ENCODE data around the gene MYO3B.

The MYO3B gene

DNA sequence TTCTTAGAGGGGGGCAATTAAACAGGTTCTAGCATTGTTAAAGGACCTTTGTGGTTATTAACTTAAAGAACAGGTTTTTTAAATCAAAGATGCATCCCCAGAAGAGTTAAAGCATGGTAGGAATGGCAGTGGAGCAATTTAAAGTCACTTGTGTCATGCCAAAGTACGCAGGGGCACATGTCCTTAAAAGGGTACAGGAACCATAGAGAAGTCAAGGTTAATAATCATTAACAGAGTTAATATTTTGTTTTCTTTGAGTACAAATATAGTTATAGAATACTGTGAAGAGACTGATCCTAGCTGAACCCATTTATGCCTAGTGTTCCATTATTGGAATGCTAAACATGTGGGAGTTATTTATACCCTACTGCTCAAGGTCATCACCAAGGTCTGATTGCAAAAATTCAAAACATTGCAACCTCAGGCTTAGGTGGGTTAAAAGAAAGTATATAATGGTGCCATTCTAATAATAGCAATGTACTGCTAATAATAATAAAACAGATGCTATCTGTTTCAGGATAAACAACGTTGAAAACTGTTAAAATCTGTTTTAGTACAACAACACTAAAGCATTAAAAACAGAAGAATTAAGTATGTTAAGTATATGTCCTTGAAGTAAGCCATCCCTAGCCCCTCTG is 216.0 kb downstream of the MYO3B start:
- TF ChIP-seq, protein P1, sequence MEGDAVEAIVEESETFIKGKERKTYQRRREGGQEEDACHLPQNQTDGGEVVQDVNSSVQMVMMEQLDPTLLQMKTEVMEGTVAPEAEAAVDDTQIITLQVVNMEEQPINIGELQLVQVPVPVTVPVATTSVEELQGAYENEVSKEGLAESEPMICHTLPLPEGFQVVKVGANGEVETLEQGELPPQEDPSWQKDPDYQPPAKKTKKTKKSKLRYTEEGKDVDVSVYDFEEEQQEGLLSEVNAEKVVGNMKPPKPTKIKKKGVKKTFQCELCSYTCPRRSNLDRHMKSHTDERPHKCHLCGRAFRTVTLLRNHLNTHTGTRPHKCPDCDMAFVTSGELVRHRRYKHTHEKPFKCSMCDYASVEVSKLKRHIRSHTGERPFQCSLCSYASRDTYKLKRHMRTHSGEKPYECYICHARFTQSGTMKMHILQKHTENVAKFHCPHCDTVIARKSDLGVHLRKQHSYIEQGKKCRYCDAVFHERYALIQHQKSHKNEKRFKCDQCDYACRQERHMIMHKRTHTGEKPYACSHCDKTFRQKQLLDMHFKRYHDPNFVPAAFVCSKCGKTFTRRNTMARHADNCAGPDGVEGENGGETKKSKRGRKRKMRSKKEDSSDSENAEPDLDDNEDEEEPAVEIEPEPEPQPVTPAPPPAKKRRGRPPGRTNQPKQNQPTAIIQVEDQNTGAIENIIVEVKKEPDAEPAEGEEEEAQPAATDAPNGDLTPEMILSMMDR (IDR thresholded peaks at IDR 0.05; ENCODE audit: low read depth, low read length): no peak
- Histone ChIP-seq H3K9me3 (ENCODE audit: severe bottlenecking) (no peaks in the 10 kb centered on the region), H3K27ac (no peak overlapping the region), H3K36me3 (no peaks in the 10 kb centered on the region), H3K4me3 (ENCODE audit: low read depth, low read length) (no peak overlapping the region), H3K27me3 (ENCODE audit: insufficient read depth, low read depth, severe bottlenecking) (no peaks in the 10 kb centered on the region)
- no peak for DNase-seq

DNA sequence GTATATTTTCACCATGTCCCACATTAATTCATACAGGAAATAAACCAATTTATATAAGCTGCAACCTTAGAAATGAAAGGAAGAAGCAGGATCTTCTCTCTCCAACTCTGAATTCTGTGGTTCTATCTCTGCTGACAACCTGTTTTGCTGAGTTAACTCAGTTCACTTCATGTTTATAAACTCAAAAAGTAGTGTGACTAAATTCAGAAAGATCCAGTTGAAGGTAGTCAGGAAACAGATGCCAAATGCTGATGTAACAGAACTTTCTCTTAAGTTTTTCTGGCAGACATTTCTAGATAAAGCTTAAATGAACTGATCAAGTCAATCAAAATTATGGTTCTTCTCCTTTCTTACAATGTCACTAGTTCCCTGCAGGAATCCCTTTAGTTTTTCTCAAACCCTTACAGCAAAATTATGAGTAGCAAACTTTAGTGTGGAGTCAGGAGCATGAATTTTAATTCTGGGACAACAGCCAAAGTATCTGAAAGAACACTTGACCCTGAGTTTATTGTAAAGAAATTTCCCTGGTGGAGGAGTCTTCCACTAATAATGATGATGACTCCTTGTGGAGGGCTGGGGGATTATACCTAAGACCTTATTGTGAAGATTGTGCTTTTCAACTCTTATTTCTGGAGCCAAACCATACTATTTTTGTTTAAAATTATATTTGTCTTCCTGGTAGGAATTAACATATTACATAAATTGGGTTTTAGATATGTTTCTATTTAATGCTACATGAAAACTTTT is 216.9 kb downstream of the MYO3B start:
- DNase-seq: no peak
- TF ChIP-seq, protein P1 (IDR thresholded peaks at IDR 0.05; ENCODE audit: low read depth, low read length): no peak
- no peak overlapping the region for H3K4me3 ChIP-seq (ENCODE audit: low read depth, low read length)
- H3K9me3 ChIP-seq (ENCODE audit: severe bottlenecking): no peaks in the 10 kb centered on the region
- no peak overlapping the region for H3K27ac ChIP-seq
- no peaks in the 10 kb centered on the region for H3K36me3 ChIP-seq
- no peaks in the 10 kb centered on the region for H3K27me3 ChIP-seq (ENCODE audit: insufficient read depth, low read depth, severe bottlenecking)

DNA sequence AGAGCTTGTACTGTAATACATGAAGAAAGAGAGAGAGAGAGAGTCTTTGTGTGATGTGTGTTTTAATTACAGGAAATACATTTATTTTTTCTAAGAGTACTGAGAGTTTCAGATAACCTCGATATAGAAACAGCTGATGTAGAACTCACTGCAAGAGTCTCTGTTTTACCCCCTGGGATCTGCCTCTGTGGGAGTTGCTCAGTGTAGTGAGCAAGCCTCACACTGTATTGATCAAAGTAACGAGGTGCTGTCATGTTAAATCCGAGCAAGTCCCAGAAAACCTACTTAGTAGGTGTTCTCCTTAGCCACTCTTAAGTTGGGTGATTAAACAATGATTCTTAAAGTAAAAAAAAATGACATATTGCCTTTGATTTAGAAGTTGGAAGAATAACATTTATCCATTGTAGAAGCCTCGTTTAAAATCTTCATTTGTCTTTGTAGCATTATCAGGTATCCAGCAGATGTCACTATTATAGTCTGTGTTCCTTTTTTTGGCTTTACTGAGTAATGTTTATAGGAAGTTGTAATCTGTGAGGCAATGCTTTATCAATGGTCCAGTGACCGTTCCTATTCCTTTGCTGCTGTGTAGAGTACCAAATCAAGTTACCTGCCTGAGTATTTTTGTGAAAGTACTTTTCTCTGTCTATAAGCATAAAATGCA is 219.0 kb downstream of the MYO3B start:
- H3K9me3 ChIP-seq (ENCODE audit: severe bottlenecking): no peaks in the 10 kb centered on the region
- H3K36me3 ChIP-seq: no peaks in the 10 kb centered on the region
- H3K27me3 ChIP-seq (ENCODE audit: insufficient read depth, low read depth, severe bottlenecking): no peaks in the 10 kb centered on the region
- H3K27ac ChIP-seq: no peak overlapping the region
- TF ChIP-seq, protein P1 (IDR thresholded peaks at IDR 0.05; ENCODE audit: low read depth, low read length): no peak
- no peak overlapping the region for H3K4me3 ChIP-seq (ENCODE audit: low read depth, low read length)
- DNase-seq: no peak

DNA sequence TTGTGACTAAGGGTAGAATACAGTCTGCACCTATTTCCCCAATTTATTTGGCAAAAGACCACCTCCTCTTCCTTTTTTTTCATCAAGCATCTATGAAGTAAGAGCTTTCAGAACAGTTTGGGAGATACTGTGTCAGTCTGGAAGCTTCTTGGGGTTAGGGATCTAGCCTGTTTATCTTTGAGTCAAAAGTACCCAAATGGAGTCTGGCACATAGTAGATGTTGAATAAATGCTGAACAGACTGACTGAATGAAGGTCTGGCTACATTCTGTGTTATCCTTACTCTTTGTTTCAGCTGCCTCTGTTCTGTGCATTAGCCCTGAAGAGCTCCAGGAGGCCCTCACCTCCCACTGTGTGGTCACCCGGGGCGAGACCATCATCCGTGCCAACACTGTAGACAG is 223.2 kb downstream of the MYO3B start:
- no peak overlapping the region for H3K27ac ChIP-seq
- H3K36me3 ChIP-seq: no peaks in the 10 kb centered on the region
- H3K4me3 ChIP-seq (ENCODE audit: low read depth, low read length): no peak overlapping the region
- TF ChIP-seq, protein P1 (IDR thresholded peaks at IDR 0.05; ENCODE audit: low read depth, low read length): no peak
- DNase-seq: no peak
- no peaks in the 10 kb centered on the region for H3K27me3 ChIP-seq (ENCODE audit: insufficient read depth, low read depth, severe bottlenecking)
- no peaks in the 10 kb centered on the region for H3K9me3 ChIP-seq (ENCODE audit: severe bottlenecking)

DNA sequence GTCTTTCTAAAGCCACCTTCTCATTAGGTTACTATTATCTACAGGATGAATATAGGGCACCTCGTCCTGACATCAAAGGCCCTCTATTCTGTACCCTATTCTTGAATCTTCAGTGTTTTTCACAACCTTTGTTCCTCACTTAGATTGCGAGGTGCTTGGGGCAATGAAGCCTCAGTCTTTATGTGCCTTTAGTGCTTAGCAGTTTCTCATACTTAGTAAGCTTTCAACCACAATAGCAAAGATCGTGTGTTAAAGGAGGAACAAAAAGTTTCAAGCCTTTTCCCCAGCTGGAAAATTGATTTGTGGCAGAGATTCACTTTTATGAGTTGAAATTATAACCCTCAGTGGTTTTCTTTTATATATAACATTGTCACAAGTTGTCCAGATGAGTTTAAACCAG is 226.9 kb downstream of the MYO3B start:
- Histone ChIP-seq H3K27me3 (ENCODE audit: insufficient read depth, low read depth, severe bottlenecking) (no peaks in the 10 kb centered on the region), H3K36me3 (no peaks in the 10 kb centered on the region), H3K4me3 (ENCODE audit: low read depth, low read length) (no peak overlapping the region), H3K27ac (no peak overlapping the region), H3K9me3 (ENCODE audit: severe bottlenecking) (no peaks in the 10 kb centered on the region)
- DNase-seq: no peak
- TF ChIP-seq, protein P1 (IDR thresholded peaks at IDR 0.05; ENCODE audit: low read depth, low read length): no peak
